HG03571 (cell line): Measurements from ENCODE around the gene CDK5RAP2.

Source experiments
- ATAC-seq: cut with Tn5 transposase; IDR thresholded peaks from one replicate; pipeline ENCODE4 v1.9.1; 2021; ENCODE audit not compliant: unreplicated experiment

The CDK5RAP2 gene

DNA sequence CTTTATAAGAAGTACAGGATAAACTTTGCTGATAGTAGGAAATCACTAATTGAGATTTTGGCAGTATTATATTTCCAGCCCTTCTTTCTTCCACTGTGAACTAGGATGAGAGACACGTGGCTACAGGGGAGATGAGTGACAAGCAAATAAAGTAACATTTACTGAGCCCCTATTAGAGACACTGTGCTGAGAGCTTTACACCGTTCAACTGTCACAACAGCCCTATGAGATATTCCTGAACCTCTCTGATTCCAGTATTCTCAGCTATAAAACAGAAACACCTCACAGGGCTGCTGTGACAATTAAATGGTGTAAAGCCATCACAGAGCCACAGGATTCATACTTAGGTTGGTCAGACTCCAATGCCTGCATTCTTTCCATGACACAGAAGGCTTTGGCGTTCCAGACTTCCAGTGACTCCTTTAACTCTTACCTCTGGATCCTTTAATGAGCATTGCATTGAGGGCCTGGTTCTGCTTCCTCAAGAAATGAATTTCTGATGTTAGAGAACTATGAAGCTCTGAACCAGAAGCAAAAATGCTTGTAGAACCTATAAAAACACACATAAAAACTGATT, 169.0 kb downstream of the CDK5RAP2 start:
- ATAC-seq = no peak

DNA sequence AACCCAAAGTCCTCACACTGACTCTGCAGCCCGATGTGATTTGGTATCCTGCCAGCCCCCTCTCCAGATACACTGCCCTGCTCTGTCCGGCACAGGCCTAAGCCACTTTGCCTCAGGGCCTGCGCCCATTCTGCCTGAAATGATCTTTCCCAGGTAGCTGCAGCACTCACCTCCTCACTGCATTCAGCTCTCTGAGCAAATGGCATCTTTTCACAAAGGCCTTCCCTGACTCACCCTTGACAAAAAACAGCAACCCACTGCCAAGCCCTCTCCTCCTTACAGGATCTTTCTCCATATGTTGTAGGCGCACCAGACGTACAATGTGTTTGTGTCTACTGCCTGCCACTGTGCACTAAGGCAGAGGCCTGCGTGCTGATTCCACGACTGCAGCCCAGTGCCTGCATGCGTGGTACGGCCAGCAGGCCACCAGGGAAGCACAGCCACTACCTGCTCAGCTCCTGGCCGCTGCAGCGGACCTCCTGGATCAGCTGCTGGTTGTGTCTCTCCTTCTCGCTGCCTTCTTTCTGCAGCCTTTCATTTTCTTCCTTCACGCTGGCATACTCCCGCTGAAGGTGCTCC, 171.2 kb downstream of the CDK5RAP2 start:
- no peak for ATAC-seq

- ATAC-seq = no peak
These were observed 174.1 kb downstream of the CDK5RAP2 start for GRCh38 chr9:120405860-120406259.

- no peak for ATAC-seq
These were observed 174.8 kb downstream of the CDK5RAP2 start for GRCh38 chr9:120405134-120405533.

- ATAC-seq = no peak
These were observed 176.5 kb downstream of the CDK5RAP2 start for GRCh38 chr9:120403543-120403856.

DNA sequence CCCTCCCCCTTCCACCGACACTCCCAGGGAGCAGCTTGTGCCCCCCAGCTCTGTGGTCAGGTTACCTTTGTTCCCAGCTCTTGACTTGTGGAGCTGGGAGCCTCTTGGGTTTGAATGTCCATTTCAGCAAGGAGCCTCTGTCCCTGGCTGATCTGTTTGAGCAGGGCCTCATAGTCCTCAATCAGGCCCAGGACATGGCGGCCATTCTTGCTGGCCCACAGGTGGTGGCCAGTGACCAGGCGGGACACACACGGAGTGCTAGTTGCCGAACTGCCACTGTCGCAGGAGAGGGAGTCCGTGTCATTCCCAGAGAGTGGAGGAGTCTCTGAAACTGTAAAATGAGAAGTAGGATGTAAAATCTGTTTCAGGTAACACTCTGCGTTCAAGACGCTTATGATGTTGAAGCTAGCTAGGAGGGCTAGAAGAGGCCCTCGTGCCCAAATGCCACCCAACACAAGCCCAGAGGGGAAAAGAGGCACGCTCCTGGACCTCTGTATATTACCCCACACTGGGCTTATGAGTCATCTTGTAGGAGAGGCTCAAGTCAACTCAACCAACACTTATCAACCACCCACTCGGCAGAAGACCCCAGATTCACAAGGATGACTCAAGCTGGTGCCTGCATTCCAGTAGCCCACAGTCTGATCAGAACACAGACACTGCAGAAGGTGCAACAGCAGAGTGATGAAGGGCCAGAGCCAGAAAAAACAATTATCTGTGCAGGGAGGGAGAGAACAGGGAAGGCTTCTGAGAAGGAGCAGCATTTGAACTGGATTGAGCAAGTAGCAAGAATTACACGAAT, 177.0 kb downstream of the CDK5RAP2 start:
- no peak for ATAC-seq

GRCh38 chr9:120399940-120400339, 180.0 kb downstream of the CDK5RAP2 start:
- ATAC-seq = no peak

GRCh38 chr9:120398286-120398685, 181.7 kb downstream of the CDK5RAP2 start:
- ATAC-seq = no peak

DNA sequence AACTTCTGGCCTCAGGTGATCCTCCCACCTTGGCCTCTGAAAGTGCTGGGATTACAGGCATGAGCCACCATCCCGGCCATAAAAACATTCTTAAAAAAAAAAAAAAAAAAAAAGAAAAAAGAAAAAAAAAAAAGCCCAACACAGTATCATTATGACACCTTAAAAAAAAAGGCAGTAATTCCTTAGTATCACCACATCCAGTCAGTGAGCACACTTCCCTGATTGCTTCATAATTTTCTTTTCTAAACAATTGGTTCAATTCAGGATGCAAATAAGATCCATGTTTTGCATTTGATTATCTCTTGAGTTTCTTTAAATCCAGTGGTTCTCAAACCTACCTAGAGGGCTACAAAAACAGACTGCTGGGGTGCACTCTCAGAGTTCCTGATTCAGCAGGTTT, 182.5 kb downstream of the CDK5RAP2 start:
- no peak for ATAC-seq

GRCh38 chr9:120396931-120397330, 183.0 kb downstream of the CDK5RAP2 start:
- ATAC-seq = no peak

GRCh38 chr9:120396418-120396817, 183.5 kb downstream of the CDK5RAP2 start:
- no peak for ATAC-seq

- ATAC-seq = no peak
These were observed 184.6 kb downstream of the CDK5RAP2 start for GRCh38 chr9:120395376-120395775.

GRCh38 chr9:120394058-120394669, 185.8 kb downstream of the CDK5RAP2 start:
- ATAC-seq = no peak

GRCh38 chr9:120393386-120394057, 186.4 kb downstream of the CDK5RAP2 start:
- no peak for ATAC-seq

- no peak for ATAC-seq
These were observed 187.3 kb downstream of the CDK5RAP2 start for GRCh38 chr9:120392711-120393110.

DNA sequence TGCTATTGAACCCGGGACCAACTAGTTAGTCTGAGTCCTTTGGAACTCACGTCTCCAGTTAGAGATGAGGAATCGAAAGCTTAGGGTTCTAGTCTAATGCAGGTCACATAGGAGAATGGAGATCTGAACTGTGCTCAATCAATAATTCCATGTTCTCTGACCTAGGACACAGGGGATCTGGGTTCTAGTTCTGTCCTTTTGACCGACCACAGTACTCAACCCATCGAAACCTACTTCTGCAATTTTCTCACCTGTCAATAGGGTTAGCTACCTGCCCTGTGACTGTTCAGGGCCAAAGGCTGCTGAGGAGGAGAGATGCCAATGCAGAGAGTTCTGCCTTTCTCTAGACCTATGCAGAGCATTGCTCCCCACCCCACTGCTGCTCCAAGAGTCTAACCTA, 187.7 kb downstream of the CDK5RAP2 start:
- ATAC-seq = no peak

- no peak for ATAC-seq
These were observed 188.3 kb downstream of the CDK5RAP2 start for GRCh38 chr9:120391691-120392090.

- ATAC-seq = no peak
These were observed 189.3 kb downstream of the CDK5RAP2 start for GRCh38 chr9:120390637-120391190.

- ATAC-seq = no peak
These were observed 190.1 kb downstream of the CDK5RAP2 start for GRCh38 chr9:120389867-120390266.

- ATAC-seq = no peak
These were observed 190.7 kb downstream of the CDK5RAP2 start for GRCh38 chr9:120389300-120389699.
